ENCODE measurements around the gene DEPDC7.

The DEPDC7 gene

GRCh38 chr11:32985600-32985999, 30.1 kb upstream of the DEPDC7 start:
- no peak overlapping the region for H3K4me3 ChIP-seq (ENCODE audit: low read depth, low read length)
- TF ChIP-seq POLR2A (IDR thresholded peaks at IDR 0.05; ENCODE audit: extremely low read depth, insufficient read length) (no peak), MAX (IDR thresholded peaks at IDR 0.05; ENCODE audit: low read depth, low read length) (no peak), CTCF (IDR thresholded peaks at IDR 0.05; ENCODE audit: low read depth, low read length) (no peak)
- DNase-seq (ENCODE audit: low read depth), result no peak

GRCh38 chr11:32987851-32988250, 27.8 kb upstream of the DEPDC7 start:
- H3K4me3 ChIP-seq (ENCODE audit: low read depth, low read length), result no peak overlapping the region
- no peak for TF ChIP-seq POLR2A (IDR thresholded peaks at IDR 0.05; ENCODE audit: extremely low read depth, insufficient read length)
- TF ChIP-seq MYC (IDR thresholded peaks at IDR 0.05; ENCODE audit: low read depth, low read length), result no peak
- no peak for TF ChIP-seq MAX (IDR thresholded peaks at IDR 0.05; ENCODE audit: low read depth, low read length)
- no peak for TF ChIP-seq CTCF (IDR thresholded peaks at IDR 0.05; ENCODE audit: low read depth, low read length)
- no peak for DNase-seq (ENCODE audit: low read depth)

GRCh38 chr11:32990481-32990880, 25.2 kb upstream of the DEPDC7 start:
- no peak overlapping the region for H3K4me3 ChIP-seq (ENCODE audit: low read depth, low read length)
- DNase-seq (ENCODE audit: low read depth), result no peak
- no peak for TF ChIP-seq POLR2A (IDR thresholded peaks at IDR 0.05; ENCODE audit: extremely low read depth, insufficient read length)
- TF ChIP-seq MYC (IDR thresholded peaks at IDR 0.05; ENCODE audit: low read depth, low read length), result no peak
- no peak for TF ChIP-seq CTCF (IDR thresholded peaks at IDR 0.05; ENCODE audit: low read depth, low read length)
- TF ChIP-seq MAX (IDR thresholded peaks at IDR 0.05; ENCODE audit: low read depth, low read length), result no peak

GRCh38 chr11:32991427-32991826, 24.3 kb upstream of the DEPDC7 start:
- H3K4me3 ChIP-seq (ENCODE audit: low read depth, low read length), result no peak overlapping the region
- no peak for DNase-seq (ENCODE audit: low read depth)
- no peak for TF ChIP-seq CTCF (IDR thresholded peaks at IDR 0.05; ENCODE audit: low read depth, low read length)
- no peak for TF ChIP-seq MYC (IDR thresholded peaks at IDR 0.05; ENCODE audit: low read depth, low read length)

GRCh38 chr11:32991898-32992297, 23.8 kb upstream of the DEPDC7 start:
- no peak for DNase-seq (ENCODE audit: low read depth)
- H3K4me3 ChIP-seq (ENCODE audit: low read depth, low read length), result no peak overlapping the region
- TF ChIP-seq POLR2A (IDR thresholded peaks at IDR 0.05; ENCODE audit: extremely low read depth, insufficient read length) (no peak), MAX (IDR thresholded peaks at IDR 0.05; ENCODE audit: low read depth, low read length) (no peak), MYC (IDR thresholded peaks at IDR 0.05; ENCODE audit: low read depth, low read length) (no peak), CTCF (IDR thresholded peaks at IDR 0.05; ENCODE audit: low read depth, low read length) (no peak)

- no peak for TF ChIP-seq POLR2A (IDR thresholded peaks at IDR 0.05; ENCODE audit: extremely low read depth, insufficient read length)
- no peak for TF ChIP-seq MYC (IDR thresholded peaks at IDR 0.05; ENCODE audit: low read depth, low read length)
- no peak for TF ChIP-seq MAX (IDR thresholded peaks at IDR 0.05; ENCODE audit: low read depth, low read length)
- TF ChIP-seq CTCF (IDR thresholded peaks at IDR 0.05; ENCODE audit: low read depth, low read length), result no peak
- H3K4me3 ChIP-seq (ENCODE audit: low read depth, low read length), result no peak overlapping the region
- no peak for DNase-seq (ENCODE audit: low read depth)
These were observed 15.5 kb upstream of the DEPDC7 start for GRCh38 chr11:33000181-33000580.

All from NB4 (cell line).